Osteocyte (in vitro differentiated cells): ENCODE measurements around the gene DCDC2C. TPM values are rescaled to one million over a fixed set of nuclear protein-coding genes. Genes with fewer than 3 reads are reported as not detected.
A peak's percentile ranks its signal among the peaks of the same experiment; 100 is the strongest.

Experiments
- DNase-seq: peaks from one replicate; pipeline ENCODE4 v3.0.0; 2021; ENCODE audit warnings: mixed read lengths; ENCODE audit not compliant: unreplicated experiment; ENCODE audit errors: extremely low spot score
- H3K27ac Mint-ChIP-seq: one replicate; pipeline ENCODE4 v1.8.0; 2021; ENCODE audit warnings: mild to moderate bottlenecking, mixed read lengths; ENCODE audit not compliant: unreplicated experiment
- H3K27me3 Mint-ChIP-seq: one replicate; pipeline ENCODE4 v1.8.0; 2021; ENCODE audit warnings: mixed read lengths; ENCODE audit not compliant: unreplicated experiment
- H3K36me3 Mint-ChIP-seq: one replicate; pipeline ENCODE4 v1.8.0; 2021; ENCODE audit warnings: mixed read lengths; ENCODE audit not compliant: unreplicated experiment
- H3K4me1 Mint-ChIP-seq: one replicate; pipeline ENCODE4 v1.8.0; 2021; ENCODE audit warnings: mixed read lengths; ENCODE audit not compliant: unreplicated experiment
- H3K4me3 Mint-ChIP-seq: one replicate; pipeline ENCODE4 v1.8.0; 2021; ENCODE audit warnings: mild to moderate bottlenecking, moderate library complexity, mixed read lengths; ENCODE audit not compliant: unreplicated experiment
- H3K9me3 Mint-ChIP-seq: one replicate; pipeline ENCODE4 v1.8.0; 2021; ENCODE audit warnings: mixed read lengths; ENCODE audit not compliant: unreplicated experiment
- total RNA-seq: library from RNA; stranded (reverse); gene quantifications from 2 replicates; pipeline ENCODE4 v1.2.1, GENCODE V29; 2021
- TF ChIP-seq, protein P1 (sequence below): fragments of 200-600 bp; sonication (generic); IDR thresholded peaks from 2 replicates; pipeline ENCODE4 v1.5.0; 2021; ENCODE audit warnings: antibody characterized with exemption, mild to moderate bottlenecking, moderate library complexity

DCDC2C gene
- total RNA-seq, 1 donor from 2014 or later = not detected

GRCh38 chr2:3683748-3684454 lies 19.5 kb upstream of the DCDC2C start:
- no peaks in the 10 kb centered on the region for H3K36me3 Mint-ChIP-seq
- no peaks in the 10 kb centered on the region for H3K4me1 Mint-ChIP-seq
- no peak overlapping the region for H3K4me3 Mint-ChIP-seq
- peaks cover 14% of the 10 kb centered on the region for H3K27me3 Mint-ChIP-seq
- no peaks in the 10 kb centered on the region for H3K9me3 Mint-ChIP-seq
- no peak overlapping the region for H3K27ac Mint-ChIP-seq
- TF ChIP-seq, protein P1, sequence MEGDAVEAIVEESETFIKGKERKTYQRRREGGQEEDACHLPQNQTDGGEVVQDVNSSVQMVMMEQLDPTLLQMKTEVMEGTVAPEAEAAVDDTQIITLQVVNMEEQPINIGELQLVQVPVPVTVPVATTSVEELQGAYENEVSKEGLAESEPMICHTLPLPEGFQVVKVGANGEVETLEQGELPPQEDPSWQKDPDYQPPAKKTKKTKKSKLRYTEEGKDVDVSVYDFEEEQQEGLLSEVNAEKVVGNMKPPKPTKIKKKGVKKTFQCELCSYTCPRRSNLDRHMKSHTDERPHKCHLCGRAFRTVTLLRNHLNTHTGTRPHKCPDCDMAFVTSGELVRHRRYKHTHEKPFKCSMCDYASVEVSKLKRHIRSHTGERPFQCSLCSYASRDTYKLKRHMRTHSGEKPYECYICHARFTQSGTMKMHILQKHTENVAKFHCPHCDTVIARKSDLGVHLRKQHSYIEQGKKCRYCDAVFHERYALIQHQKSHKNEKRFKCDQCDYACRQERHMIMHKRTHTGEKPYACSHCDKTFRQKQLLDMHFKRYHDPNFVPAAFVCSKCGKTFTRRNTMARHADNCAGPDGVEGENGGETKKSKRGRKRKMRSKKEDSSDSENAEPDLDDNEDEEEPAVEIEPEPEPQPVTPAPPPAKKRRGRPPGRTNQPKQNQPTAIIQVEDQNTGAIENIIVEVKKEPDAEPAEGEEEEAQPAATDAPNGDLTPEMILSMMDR = no peak
- no peak for DNase-seq

GRCh38 chr2:3689998-3690748 lies 13.2 kb upstream of the DCDC2C start:
- Mint-ChIP-seq H3K36me3 (no peaks in the 10 kb centered on the region), H3K4me3 (no peak overlapping the region), H3K27me3 (peaks cover 25% of the 10 kb centered on the region), H3K27ac (no peak overlapping the region), H3K9me3 (no peaks in the 10 kb centered on the region), H3K4me1 (no peaks in the 10 kb centered on the region)
- no peak for DNase-seq
- TF ChIP-seq, protein P1 = no peak

GRCh38 chr2:3692375-3692774 lies 11.0 kb upstream of the DCDC2C start:
- Mint-ChIP-seq H3K4me3 (no peak overlapping the region), H3K4me1 (no peaks in the 10 kb centered on the region), H3K27ac (no peak overlapping the region), H3K27me3 (peaks cover 20% of the 10 kb centered on the region), H3K36me3 (no peaks in the 10 kb centered on the region), H3K9me3 (no peaks in the 10 kb centered on the region)
- no peak for DNase-seq
- TF ChIP-seq, protein P1 = peak; percentile 51

DNA sequence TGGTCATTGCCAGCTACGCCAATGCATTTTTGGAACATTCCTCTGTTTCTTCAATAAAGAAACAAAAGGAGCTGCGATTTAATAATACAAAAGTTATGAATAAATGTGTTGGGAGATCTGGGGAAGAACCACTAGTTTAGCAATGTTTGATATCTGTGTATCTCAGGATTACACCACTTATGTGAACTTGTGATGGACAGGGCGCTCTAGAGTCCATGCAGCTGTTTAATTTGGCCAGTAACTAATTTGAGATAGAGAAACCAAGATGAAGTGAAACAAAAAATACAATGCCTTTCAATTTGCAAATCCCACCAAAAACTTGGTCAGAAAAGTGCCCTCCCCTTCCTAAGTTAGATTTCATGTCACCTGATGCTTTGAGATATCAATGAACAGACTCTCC lies 6.8 kb upstream of the DCDC2C start:
- Mint-ChIP-seq H3K4me3 (no peak overlapping the region), H3K9me3 (no peaks in the 10 kb centered on the region), H3K4me1 (no peaks in the 10 kb centered on the region), H3K36me3 (no peaks in the 10 kb centered on the region), H3K27me3 (peaks cover 27% of the 10 kb centered on the region), H3K27ac (no peak overlapping the region)
- no peak for DNase-seq
- TF ChIP-seq, protein P1 = no peak

DNA sequence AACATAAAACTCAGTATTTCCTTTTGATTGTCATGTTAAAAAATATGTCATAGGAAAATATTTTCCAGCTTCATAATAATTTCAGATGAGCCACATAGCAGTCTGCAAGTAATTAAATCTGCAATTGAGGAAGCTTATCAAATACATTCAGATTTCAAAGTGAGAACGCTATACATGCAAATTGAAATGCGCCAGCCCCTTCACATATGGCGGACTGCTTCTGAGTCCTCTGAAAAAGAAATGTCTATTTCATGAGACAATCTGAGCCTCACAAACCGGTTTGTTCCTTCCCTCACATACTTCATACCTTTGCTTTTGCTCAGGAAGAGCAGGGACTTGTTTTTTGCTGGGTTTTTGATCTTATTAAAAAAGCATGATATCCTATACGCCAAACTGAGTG lies 2.3 kb upstream of the DCDC2C start:
- Mint-ChIP-seq H3K4me1 (peaks cover 11% of the 10 kb centered on the region), H3K27me3 (peaks cover 40% of the 10 kb centered on the region), H3K4me3 (no peak overlapping the region), H3K9me3 (no peaks in the 10 kb centered on the region), H3K27ac (no peak overlapping the region), H3K36me3 (no peaks in the 10 kb centered on the region)
- TF ChIP-seq, protein P1 = no peak
- no peak for DNase-seq
